HFFc6 (cell line): ENCODE results near the gene CDH23. TPM values are rescaled to one million over a fixed set of nuclear protein-coding genes. Genes with fewer than 3 reads are reported as not detected.

Experiments
- DNase-seq: peaks from one replicate; pipeline ENCODE4 v3.0.0-alpha.2; 2018
- H3K27ac Mint-ChIP-seq: 2 replicates; pipeline ENCODE4 v1.8.0; 2020; ENCODE audit warnings: mild to moderate bottlenecking, mixed read lengths
- H3K27me3 Mint-ChIP-seq: 2 replicates; pipeline ENCODE4 v1.8.0; 2021; ENCODE audit warnings: mild to moderate bottlenecking, moderate library complexity, mixed read lengths; ENCODE audit not compliant: insufficient read depth
- H3K36me3 Mint-ChIP-seq: 2 replicates; pipeline ENCODE4 v1.8.0; 2021; ENCODE audit warnings: low read depth, mixed read lengths
- H3K4me1 Mint-ChIP-seq: 2 replicates; pipeline ENCODE4 v1.8.0; 2020; ENCODE audit warnings: low read depth, mixed read lengths
- H3K4me3 Mint-ChIP-seq: 2 replicates; pipeline ENCODE4 v1.8.0; 2020; ENCODE audit warnings: mild to moderate bottlenecking, moderate library complexity, mixed read lengths
- H3K9me3 Mint-ChIP-seq: 2 replicates; pipeline ENCODE4 v1.8.0; 2020; ENCODE audit warnings: mild to moderate bottlenecking, mixed read lengths
- CTCF ChIP-seq: fragments of 200-600 bp; sonication (generic); IDR thresholded peaks from 2 replicates; pipeline ENCODE4 v1.5.0; 2021; ENCODE audit warnings: antibody characterized with exemption, mild to moderate bottlenecking
- total RNA-seq, 6 experiments: library from RNA; stranded (reverse); fragmentation: NEBNext Ultra II Directional; extraction: Animal tissue kit (Norgen Biotek cat#: 25700); gene quantifications; 2 replicates in 1 of 6; 3 replicates in 5 of 6; pipeline ENCODE4 v1.2.3, GENCODE V29; 2021

Gene CDH23
- total RNA-seq, 6 experiments from 2014 or later = 0.02 to 0.11 (median 0.04) TPM; not detected in 2

GRCh38 chr10:71844695-71845094 lies 448.0 kb downstream of the CDH23 start:
- no peak for DNase-seq
- H3K9me3 Mint-ChIP-seq = no peaks in the 10 kb centered on the region
- no peak overlapping the region for H3K27ac Mint-ChIP-seq
- H3K36me3 Mint-ChIP-seq = peaks cover 9% of the 10 kb centered on the region
- H3K4me1 Mint-ChIP-seq = peaks cover 44% of the 10 kb centered on the region
- H3K4me3 Mint-ChIP-seq = no peak overlapping the region
- no peak for TF ChIP-seq CTCF
- H3K27me3 Mint-ChIP-seq = peaks cover 3% of the 10 kb centered on the region; the same call in 1 of the 2 replicates

GRCh38 chr10:71845410-71846405 lies 449.0 kb downstream of the CDH23 start:
- no peak for TF ChIP-seq CTCF
- no peaks in the 10 kb centered on the region for H3K9me3 Mint-ChIP-seq
- no peak overlapping the region for H3K27ac Mint-ChIP-seq
- H3K36me3 Mint-ChIP-seq = peaks cover 19% of the 10 kb centered on the region
- H3K27me3 Mint-ChIP-seq = peaks cover 3% of the 10 kb centered on the region; the same call in 1 of the 2 replicates
- H3K4me1 Mint-ChIP-seq = peaks cover 43% of the 10 kb centered on the region
- no peak overlapping the region for H3K4me3 Mint-ChIP-seq
- no peak for DNase-seq

GRCh38 chr10:71846816-71847215 lies 450.1 kb downstream of the CDH23 start:
- H3K4me1 Mint-ChIP-seq = peaks cover 46% of the 10 kb centered on the region
- TF ChIP-seq CTCF = no peak
- H3K4me3 Mint-ChIP-seq = no peak overlapping the region
- peaks cover 3% of the 10 kb centered on the region; the same call in 1 of the 2 replicates for H3K27me3 Mint-ChIP-seq
- peaks cover 19% of the 10 kb centered on the region for H3K36me3 Mint-ChIP-seq
- no peaks in the 10 kb centered on the region for H3K9me3 Mint-ChIP-seq
- H3K27ac Mint-ChIP-seq = no peak overlapping the region
- no peak for DNase-seq

GRCh38 chr10:71847418-71847817 lies 450.7 kb downstream of the CDH23 start:
- Mint-ChIP-seq H3K4me1 (peaks cover 46% of the 10 kb centered on the region), H3K36me3 (peaks cover 19% of the 10 kb centered on the region), H3K27me3 (peaks cover 3% of the 10 kb centered on the region; the same call in 1 of the 2 replicates), H3K4me3 (no peak overlapping the region), H3K9me3 (no peaks in the 10 kb centered on the region), H3K27ac (no peak overlapping the region)
- TF ChIP-seq CTCF = no peak
- DNase-seq = no peak

GRCh38 chr10:71848325-71849275 lies 451.9 kb downstream of the CDH23 start:
- TF ChIP-seq CTCF = no peak
- Mint-ChIP-seq H3K36me3 (peaks cover 19% of the 10 kb centered on the region), H3K27ac (no peak overlapping the region), H3K4me1 (peaks cover 41% of the 10 kb centered on the region), H3K27me3 (peaks cover 3% of the 10 kb centered on the region; the same call in 1 of the 2 replicates), H3K4me3 (no peak overlapping the region), H3K9me3 (no peaks in the 10 kb centered on the region)
- DNase-seq = no peak
